ENCODE results near the gene PTGIS.

DNA sequence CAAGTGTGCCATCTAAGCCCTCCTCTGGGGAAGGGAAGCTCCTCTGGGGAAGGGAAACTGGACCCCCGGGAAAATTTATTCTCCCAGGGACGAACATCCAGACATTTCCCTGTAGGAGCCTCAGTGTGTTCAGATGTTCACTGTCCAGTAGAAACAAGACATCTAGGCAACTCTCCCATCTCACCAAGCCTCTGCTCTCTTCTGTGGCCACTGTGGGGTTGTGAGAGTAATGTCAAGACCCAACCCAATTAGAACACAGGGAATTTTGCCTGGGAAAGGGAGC is 3.6 kb upstream of the PTGIS start:
- no peak for TF ChIP-seq POLR2A (IDR thresholded peaks at IDR 0.05)
- TF ChIP-seq POLR2AphosphoS5 (IDR thresholded peaks at IDR 0.05): no peak
